Activated effector memory CD4-positive, alpha-beta T cell treated with anti-CD3 and anti-CD28 coated beads, Interleukin-2, amount 50 U/mL, for 16 hours (primary cell): ENCODE data around the gene BCAS1.

Experiments
- DNase-seq: peaks from one replicate; pipeline ENCODE4 v3.0.0-alpha.2; 2020

Gene BCAS1

DNA sequence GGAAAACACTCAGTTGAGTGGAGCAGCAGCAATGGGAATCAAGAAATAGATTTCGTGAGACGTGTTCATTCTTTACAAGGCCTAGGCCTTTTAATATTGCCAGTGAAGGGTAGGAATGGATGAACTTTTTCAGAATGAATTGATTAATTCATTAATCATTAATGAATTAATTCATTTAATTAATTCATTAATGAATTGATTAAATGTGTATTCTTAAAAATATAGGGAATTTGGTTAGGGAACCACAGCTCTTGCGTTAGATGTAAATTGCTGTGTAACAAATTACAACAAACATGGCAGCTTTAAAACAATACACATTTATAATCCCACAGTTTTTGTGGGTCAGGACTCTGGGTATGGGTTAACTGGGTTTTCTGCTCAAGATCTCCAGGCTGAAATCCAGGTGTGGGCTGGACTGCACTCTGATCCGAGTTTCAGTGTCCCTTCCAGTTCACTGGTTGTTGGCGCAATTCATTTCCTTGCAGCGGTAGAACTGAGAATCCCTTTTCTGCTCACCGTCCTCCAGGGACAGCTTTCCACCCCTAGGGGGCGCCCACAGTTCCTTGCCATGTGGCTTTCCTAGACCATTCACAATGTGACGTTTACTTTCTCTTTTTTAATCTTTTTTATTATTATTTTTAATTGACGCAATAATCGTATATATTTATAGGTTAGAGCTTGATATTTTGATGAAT is 32.8 kb upstream of the BCAS1 start:
- peak; percentile 90 for DNase-seq

DNA sequence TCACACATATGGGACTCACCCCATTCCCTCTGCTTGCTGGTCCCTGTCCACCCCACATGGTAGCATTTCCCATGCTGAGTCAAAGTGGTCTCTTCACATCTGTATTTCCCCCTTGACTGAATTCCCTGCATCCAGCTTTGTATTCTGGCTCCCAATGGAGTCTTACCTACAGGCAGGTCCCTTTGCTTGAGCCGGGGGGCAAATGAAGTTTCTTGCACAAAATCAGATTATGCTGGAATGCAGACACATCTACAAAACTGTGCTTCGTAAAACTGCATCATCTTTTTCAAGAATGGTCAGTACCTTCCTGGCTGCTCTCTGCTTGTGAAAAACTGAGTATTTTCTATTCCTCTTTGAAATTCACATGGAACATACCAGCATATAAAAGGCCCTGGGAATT is 32.1 kb upstream of the BCAS1 start:
- DNase-seq, result no peak

DNA sequence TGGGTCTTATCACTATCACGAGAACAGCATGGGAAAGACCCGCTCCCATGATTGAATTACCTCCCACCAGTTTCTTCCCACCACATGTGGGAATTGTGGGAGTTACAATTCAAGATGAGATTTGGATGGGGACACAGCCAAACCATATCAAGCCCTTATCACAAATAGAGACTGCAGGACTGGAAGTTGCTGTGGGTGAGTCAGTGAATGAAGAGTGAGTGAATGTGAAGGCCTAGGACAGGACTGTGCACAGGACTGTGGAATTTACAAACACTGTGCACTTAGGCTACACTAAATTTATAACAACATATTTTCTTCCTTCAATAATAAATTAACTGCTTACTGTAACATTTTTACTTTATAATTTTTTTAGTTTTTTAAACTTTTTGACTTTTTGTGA is 30.2 kb upstream of the BCAS1 start:
- DNase-seq, result no peak

DNA sequence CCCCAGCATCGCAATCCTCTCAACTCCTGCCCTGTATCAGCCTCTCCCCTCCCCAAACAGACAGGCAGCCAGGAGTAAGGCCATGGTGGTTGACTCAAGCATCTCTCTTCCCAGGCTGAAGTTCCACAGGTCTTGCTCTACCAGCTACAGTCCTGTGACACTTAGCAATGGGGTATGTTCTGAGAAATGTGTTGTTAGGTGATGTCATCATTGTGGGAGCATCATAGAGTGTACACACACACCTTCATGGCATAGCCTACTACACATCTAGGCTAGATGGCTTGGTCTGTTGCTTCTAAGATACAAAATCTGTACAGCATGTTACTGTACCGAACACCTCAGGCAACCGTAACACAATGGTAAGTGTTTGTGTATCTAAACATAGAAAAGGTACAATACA is 29.5 kb upstream of the BCAS1 start:
- no peak for DNase-seq

DNA sequence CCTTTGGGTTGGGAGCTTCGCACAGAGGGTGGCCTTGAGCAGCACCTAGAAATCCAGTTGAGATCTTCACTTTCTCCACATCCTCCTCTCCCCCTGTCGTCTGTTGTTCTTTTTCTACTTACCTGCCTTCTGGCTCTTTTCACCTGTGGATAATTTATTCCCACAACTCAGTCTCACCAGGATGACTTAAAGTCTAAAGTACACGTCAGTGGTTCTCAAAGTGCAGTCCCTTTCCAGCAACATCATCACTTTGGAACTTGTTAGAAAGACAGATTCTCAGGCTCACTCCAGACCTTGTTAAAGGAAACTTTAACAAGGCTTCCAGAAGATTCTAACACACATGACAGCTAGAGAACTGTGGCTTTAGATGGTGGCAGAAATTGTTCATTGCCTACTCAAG is 27.7 kb upstream of the BCAS1 start:
- DNase-seq, result no peak

DNA sequence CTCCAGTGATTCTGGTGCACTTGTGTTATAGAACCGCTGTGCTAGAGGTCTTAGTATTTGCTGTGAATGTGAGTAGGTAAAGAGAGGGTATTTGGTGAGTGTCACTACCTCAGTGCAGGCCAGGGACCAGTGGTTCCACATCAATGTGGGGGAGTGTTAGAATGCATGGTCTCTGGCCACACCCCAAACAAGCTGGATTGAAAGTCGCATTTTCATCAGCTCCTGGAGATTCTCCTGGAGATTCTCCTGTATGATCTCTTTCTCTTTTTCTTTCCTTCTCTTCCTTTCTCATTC is 26.8 kb upstream of the BCAS1 start:
- DNase-seq, result no peak

DNA sequence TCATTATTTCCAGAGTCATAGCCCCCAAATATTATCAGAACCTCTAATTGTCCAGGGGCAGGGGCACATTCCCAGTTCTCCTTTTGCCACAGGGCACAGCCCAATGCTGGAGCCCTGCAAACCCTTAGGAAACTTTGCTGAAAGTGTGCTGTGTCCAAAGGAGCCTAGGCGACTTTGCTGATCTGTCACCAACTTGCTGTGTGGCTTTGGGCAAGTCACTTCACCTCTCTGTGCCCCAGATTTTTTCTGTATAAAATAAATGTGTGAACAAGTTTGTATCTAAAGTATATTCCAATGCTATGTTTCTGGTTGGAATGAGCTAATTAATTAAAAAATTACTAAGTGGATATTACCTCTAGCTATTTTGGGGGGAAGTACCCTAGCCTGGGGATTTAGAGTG is 25.4 kb upstream of the BCAS1 start:
- no peak for DNase-seq

DNA sequence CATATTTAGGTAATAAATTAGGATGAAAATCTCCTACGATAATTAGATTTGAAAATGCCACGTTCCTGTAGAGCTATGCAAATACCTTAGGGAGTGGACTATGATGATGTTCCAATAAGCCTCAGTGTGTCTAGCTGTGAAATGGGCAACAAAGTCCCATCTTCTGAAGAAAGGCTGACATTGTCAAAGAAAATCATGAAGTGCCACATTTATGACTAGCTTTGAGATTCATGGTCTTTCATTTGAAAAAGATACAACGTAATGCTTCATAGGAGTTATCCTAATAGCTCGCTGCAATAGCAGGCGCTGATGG is 23.8 kb upstream of the BCAS1 start:
- no peak for DNase-seq

DNA sequence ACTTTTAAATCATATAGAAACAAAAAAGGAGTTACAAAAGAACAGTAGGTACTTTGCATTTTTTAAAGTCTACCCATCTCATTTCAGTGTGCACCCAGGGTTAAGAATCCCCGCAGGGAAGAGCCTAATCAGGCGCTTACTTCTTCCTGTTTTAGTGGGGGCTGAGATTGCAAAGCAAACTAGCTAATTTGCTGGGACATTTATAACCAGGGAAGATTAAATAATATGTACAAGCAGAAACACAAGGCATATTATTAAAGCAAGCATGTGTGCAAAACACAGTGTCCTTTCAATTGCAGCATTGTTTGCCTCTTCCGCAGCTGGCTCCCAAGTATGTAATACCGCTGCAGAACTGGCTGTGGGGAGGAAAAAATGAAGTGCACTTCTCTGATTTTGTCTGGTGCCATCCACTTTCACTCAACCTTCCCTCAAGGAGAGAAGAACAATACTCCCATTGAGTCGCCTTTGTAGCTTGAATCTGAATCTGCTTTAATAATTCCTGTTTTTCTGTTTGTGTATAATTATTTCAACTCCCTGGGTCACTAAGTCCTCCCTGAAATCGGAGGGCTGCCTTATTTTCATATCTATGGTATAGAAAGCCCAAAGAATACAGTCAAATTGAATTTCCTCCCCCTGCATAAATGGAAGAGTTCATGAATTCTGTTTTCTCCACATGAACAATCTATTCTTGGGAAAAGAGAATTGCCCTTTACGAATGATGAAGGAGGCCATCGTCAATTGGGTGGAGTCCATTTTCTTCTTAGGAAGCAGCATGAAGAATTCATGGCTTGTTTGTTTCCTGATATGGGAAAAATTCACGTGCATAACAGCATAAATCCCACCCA is 23.3 kb upstream of the BCAS1 start:
- no peak for DNase-seq

DNA sequence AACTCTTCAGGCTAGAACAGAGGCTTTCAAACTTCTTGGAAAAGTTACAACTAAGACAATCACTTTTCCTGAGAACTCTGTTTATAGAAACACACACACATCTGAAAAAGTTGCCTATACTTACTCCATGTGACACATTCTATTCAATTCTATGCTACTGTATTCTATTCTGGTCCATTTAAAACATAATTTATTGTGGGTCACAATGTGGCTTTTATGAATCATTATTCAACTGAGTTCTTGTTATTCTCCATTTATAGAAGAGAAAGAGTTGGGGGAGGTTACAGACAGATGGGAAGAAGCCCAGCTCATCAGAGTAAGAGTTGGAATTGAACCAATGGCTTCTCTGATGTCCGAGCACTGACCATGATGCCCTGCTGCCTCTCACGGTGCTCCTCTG is 21.6 kb upstream of the BCAS1 start:
- no peak for DNase-seq

DNA sequence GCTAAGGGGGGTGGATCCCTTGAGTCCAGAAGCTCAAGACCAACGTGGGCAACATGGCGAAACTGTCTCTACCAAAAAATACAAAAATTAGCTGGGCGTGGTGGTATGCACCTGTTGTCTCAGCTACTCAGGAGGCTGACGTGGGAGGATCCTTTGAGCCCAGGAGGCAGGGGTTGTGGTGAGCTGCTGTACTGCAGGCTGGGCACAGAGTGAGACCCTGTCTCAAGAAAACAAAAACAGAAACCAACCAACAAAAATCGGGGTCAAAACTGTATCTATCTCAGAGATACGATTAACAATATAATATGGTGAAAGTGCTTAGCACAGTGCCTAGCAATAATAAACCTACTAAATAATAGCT is 20.7 kb upstream of the BCAS1 start:
- DNase-seq, result no peak

DNA sequence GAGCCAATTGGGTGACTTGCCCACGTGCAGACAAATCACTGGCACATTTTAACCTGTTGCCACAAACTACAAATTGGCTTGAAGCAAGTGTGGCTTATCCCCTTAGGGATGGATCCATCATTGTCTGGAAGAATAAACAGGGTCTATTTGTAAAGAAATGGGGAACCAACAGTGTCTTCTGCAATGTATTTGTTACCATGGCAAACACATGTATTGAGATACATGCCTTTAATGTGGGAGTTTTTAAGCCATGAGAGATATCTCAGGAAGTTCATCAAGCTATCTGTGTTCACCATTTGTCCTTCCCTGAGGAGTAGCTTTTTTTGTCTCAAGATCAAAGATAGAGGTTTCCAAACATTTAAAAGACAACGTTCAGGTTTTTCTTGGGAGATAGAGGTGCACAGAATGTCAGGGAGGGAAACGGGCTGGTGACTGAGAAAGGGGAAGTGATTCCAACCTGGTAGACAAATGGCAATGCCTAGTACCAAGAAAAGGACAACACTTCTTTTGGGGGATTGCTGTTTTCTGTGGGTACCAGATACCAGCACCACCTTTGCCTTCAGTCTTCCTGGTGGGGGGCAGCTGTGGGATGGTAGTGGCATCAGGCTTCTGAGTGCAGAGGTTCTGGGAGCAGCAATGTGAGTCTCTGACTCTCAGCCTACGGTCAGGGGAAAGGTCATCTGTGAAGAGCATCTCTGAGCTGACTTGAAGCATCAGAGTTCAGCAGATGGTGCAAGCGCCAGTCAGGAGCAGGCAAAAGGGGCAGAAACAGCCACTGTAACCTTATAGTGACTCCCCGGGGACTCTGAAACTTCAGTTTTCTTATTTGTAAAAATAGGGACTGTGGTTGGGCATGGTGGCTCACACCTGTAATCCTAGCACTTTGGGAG is 20.1 kb upstream of the BCAS1 start:
- DNase-seq, result no peak

DNA sequence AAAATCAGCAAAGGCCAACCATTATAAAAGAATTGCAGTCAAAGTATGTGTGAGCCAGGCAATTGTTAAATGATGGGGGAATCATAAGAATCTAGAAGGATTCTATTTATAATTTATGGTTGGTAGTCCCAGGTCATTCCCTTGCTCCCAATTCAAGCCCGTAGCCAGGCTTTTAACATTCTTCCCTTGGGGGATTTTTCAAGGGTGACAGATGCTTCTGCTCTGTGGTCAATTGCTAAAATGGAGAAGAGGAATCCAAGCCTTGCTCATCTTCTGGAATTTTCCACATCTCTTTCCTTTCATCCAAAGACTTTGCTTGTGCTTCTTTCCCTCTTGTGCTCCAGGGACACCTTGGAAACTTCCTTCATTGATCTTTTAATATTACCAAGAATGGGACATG is 18.0 kb upstream of the BCAS1 start:
- no peak for DNase-seq

DNA sequence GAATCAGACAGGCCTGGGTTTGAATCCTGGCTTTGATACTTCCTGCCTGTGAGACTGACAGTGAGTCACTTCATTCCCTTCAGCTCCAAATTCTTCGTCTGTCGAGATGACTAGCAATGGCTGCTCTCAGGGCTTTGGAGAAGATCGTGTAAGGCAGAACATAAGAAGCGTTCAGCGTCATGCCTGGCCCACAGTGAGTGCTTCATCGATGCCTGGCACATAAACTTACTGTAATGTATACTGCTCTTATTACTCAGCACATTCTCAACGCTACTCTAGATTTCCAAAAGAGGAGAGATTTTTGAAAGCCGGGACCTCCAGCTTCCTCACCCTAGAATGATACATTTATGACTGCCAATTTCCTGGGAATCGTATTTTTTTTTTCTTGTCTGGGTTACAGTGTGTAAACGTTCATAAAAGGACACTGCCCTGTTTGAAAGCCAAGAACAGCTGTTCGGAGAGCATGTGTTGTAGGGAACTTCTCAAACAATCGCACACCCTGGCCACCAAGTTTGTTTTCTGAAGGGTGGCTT is 16.2 kb upstream of the BCAS1 start:
- DNase-seq, result no peak

DNA sequence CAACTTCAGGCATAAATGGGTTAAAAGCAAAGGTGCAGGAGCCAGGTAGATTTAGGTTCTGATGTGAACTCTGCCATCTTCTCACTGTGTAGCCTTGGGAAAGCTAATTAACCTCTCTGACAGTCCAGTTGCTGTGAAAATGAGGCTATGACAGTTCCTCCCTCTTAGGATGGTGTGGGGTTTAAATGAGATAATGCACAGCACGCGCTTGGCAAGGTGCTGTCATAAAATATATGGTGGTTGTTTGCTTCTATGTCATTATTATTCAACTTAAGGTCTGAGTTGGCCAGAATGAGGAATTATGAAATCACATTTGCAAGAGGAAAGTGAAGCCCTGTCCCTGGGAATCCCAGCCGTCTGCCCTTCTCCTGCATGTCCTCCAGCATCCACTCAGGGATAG is 15.5 kb upstream of the BCAS1 start:
- DNase-seq, result no peak

DNA sequence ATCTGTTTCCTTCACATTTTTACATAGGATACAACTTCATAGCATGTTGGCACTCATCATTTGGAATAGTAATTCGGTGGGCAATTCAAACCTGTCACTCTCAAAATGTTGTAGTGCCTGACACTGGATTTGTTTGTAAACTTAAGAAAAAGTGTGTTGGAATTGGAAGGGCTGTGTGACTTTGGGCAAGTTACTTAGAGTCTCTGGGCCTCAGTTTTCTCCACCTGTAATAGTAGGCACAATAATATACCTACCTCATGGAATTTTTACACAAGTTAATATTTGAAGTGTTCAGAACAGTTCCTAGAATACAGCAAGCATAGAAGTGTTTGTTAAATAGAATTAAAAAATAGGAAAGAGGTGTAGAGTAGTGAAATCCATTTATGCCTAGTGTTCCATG is 15.0 kb upstream of the BCAS1 start:
- DNase-seq, result no peak

DNA sequence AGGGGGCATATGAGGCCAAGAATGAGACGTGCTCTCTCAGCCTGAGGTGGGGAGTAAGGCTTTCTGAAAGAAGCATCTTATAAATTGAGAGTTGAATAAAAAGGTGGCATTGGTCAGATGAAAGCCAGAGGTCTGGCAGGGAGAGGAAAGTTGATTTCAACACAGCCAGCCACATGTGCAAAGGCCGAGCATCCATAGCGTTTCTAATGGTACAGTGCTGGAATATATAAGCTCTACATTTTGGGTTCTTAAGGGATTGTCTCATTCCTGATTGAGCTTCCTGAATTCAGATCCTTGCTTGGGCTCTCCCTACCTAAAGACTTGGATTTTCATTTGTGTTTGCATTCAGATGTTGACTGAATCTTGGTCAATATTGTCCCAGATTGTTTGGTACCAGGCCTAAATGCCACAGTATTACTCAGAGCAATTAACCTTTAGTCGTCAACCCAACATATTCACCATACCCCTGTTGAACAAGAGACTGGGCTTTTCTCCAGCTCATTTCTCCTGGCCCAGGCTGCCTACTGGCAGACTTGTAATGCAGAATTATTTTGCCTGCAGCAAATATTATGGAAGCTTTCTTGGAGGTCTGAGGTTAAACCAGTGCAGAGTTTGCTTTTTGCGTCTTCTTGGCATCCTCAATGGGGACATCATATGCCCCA is 14.5 kb upstream of the BCAS1 start:
- DNase-seq, result no peak

DNA sequence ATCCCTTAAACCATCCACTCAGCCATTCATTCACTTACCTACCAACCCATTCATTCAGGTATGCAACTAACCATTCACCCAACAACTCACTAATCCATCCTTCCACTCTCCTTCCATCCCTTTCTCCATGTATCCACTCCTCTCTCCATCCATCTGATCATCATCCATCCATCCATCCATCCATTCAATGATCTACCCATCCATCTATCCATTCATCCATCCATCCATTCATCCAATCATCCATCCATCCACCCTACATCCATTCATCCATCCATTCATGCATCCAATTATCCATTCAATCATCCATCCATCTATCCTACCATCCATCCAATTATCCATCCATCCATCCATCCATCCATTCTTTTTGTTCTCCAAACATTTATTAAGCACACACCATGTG is 13.8 kb upstream of the BCAS1 start:
- no peak for DNase-seq

DNA sequence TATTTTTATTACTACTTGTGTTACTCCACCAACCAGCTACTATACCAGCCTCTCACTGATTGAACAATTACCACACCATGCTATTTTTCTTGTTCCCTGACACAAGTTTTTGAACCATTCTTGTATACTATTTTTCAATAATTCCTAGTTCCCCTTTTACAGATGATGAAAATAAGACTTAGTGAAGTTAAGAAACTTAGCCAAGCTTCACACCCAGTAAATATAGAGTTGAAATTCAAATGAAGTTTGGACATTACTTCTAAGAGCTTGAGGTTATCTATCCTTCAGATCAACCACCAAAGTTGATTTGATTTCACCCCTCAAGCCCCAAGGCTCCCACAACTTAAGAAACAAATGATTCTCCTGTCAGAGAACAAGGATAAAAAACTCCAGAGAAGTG is 13.1 kb upstream of the BCAS1 start:
- DNase-seq, result no peak

DNA sequence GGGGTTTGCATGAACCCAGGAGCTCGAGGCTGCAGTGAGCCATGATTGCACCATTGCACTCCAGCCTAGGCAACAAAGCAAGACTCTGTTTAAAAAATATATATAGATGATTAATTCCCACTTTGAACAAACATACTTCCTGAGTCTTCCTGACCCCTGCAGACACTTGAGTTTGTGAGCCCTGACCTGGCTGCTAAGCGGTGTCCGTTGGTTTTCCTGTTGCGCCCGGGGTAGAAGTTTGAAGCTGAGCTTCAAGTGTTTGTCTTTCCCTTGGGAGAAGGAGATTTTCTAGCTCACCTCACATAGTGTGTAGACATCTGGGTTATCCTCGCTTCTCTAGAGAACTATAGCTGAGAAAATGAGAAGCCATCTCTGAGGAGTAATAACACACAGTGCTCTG is 11.7 kb upstream of the BCAS1 start:
- DNase-seq, result no peak

DNA sequence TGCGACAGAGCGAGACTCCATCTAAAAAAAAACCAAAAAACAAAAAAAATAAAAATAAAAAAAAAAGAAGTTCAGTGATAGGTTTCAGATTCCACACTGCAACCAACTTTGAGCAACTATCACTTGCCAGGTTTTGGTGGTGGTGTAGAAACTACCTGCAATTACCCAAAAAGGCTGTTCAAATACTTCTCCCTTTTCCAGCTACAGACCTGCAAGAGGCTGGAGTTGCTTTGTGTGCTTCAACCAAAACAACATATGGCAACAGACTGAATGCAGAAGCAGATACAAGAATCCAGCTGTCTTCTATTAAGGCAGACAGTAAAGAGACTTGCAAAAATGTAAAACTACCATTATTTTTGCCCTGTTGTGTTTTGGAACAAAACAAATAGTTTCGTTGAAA is 9.3 kb upstream of the BCAS1 start:
- DNase-seq, result no peak

DNA sequence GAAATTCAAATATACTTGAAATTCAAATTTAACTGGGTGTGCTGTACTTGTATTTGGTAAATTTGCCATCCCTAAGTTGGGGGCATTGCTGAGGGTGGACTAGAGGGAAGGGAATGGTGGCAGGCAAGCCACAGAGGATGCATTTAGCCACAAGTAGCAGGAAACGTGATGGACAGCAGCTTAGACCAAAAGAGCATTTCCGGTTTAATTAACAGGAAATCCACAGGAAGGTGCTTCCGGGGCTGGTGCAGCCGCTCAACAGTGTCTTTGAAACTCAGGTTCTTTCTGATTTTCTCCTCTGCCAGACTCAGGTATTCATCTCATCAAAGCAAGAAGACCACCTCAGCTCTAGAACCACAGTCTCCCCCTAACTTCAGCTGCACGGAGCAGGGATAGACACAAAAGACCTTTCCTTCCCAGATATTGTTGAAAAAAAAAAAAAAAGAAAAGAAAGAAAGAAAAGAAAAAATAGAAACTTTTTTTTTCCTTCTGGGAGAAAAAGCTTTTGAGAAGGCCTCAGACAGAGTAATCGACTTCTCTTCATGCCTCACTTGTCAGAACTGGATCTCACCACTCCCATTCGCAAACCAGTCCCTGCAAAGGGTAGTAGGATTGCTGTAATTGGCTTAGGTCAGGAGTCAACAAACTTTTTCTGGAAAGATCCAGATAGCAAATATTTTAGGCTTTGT is 8.0 kb upstream of the BCAS1 start:
- DNase-seq, result peak; percentile 65

DNA sequence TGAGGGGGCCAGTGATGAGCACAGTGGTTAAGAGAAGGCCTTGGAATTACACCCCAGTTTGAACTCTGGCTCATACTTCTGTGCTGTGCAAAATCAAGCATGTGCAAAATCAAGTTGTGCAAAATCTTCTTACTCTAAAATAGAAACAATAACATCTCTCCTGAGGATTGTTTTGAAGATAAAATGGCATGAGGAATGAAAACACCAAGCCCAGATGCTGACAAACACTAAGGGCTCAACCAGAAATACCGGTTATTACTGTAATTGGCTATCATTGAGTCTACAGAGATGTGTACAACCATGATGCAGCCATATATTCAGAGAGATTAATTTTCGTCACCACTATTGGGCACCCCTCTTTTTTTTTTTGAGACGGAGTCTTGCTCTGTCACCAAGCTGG is 5.9 kb upstream of the BCAS1 start:
- no peak for DNase-seq
